H1 (cell line): ENCODE results near the gene BOLA1. TPM values are rescaled to one million over a fixed set of nuclear protein-coding genes. Genes with fewer than 3 reads are reported as not detected.

ENCODE experiments used
- CTCF ChIA-PET: fragments of 300-600 bp; sonication (Branson Sonifier 250); formaldehyde crosslinking; loops from one replicate; lab custom pipeline; 2021; ENCODE audit not compliant: partially characterized antibody; lab: Charles Lee
- POLR2A ChIA-PET: fragments of 300-600 bp; sonication (Branson Sonifier 250); formaldehyde crosslinking; loops from one replicate; lab custom pipeline; 2021; ENCODE audit warnings: inconsistent platforms; ENCODE audit not compliant: partially characterized antibody; lab: Charles Lee
- DNase-seq, 2 experiments: peaks; one replicate each; pipeline versions ENCODE4 v3.0.0 to v3.0.0-alpha.2; 2010 to 2022; ENCODE audit warnings: low spot score in 2 of 2, low read depth in 1 of 2, mixed read lengths in 1 of 2
- FAIRE-seq: peaks from 2 replicates; lab custom pipeline; 2011; peaks lifted over from hg19 to GRCh38; lab: Jason Lieb, UNC
- H2AFZ ChIP-seq: 2 replicates; pipeline ENCODE4 v1.8.1; 2012; ENCODE audit warnings: low read length, inconsistent platforms
- H2AK5ac ChIP-seq: 2 replicates; pipeline ENCODE4 v1.6.1; 2013; ENCODE audit warnings: low read depth, low read length
- H2BK120ac ChIP-seq: replicated peaks from 2 replicates; pipeline ENCODE3; 2013; ENCODE audit warnings: low read depth, low read length, inconsistent platforms
- H2BK12ac ChIP-seq: 2 replicates; pipeline ENCODE4 v1.6.1; 2013; ENCODE audit warnings: low read depth, low read length
- H2BK15ac ChIP-seq: 2 replicates; pipeline ENCODE4 v1.6.1; 2013; ENCODE audit warnings: low read length
- H2BK20ac ChIP-seq: 2 replicates; pipeline ENCODE4 v1.6.1; 2013; ENCODE audit warnings: low read length
- H2BK5ac ChIP-seq: 2 replicates; pipeline ENCODE4 v1.6.1; 2013; ENCODE audit warnings: low read depth, low read length
- H3K14ac ChIP-seq: 2 replicates; pipeline ENCODE4 v1.6.1; 2013; ENCODE audit warnings: inconsistent platforms; ENCODE audit not compliant: insufficient read length
- H3K18ac ChIP-seq: 2 replicates; pipeline ENCODE4 v1.6.1; 2013; ENCODE audit warnings: low read length; ENCODE audit errors: extremely low read depth
- H3K23ac ChIP-seq: 2 replicates; pipeline ENCODE4 v1.6.1; 2013; ENCODE audit warnings: inconsistent platforms; ENCODE audit not compliant: insufficient read length
- H3K23me2 ChIP-seq: 2 replicates; pipeline ENCODE4 v1.6.1; 2013; ENCODE audit warnings: low read depth, low read length
- H3K27ac ChIP-seq: 2 replicates; pipeline ENCODE4 v1.6.1; 2011; ENCODE audit warnings: low read depth, low read length, inconsistent platforms
- H3K27me3 ChIP-seq, 4 experiments: replicated peaks in 1 of 4; 1 replicate in 1 of 4; 2 replicates in 3 of 4; pipeline versions ENCODE4 v1.6.1 to v1.8.1; 2011 to 2013; ENCODE audit warnings: low read length in 3 of 4, mild to moderate bottlenecking in 3 of 4, inconsistent platforms in 2 of 4, mixed read lengths in 2 of 4, moderate library complexity in 1 of 4; ENCODE audit not compliant: control insufficient read depth in 3 of 4, insufficient read depth in 3 of 4; ENCODE audit errors: extremely low read depth in 1 of 4
- H3K36me3 ChIP-seq, 4 experiments: 2 replicates each; pipeline versions ENCODE4 v1.6.1 to v1.8.1; 2011 to 2013; ENCODE audit warnings: mild to moderate bottlenecking in 4 of 4, low read length in 3 of 4, moderate library complexity in 2 of 4, control low read depth in 1 of 4, inconsistent platforms in 1 of 4; ENCODE audit not compliant: insufficient read depth in 4 of 4, control insufficient read depth in 2 of 4
- H3K4ac ChIP-seq: replicated peaks from 2 replicates; pipeline ENCODE3; 2013; ENCODE audit warnings: low read length, low read depth, mixed read lengths, inconsistent platforms; ENCODE audit not compliant: insufficient read length
- H3K4me1 ChIP-seq, 4 experiments: replicated peaks in 1 of 4; 1 replicate in 1 of 4; 2 replicates in 3 of 4; pipeline versions ENCODE4 v1.6.1 to v1.8.1; 2011 to 2013; ENCODE audit warnings: low read length in 3 of 4, inconsistent platforms in 2 of 4, mixed read lengths in 1 of 4; ENCODE audit not compliant: insufficient read depth in 4 of 4, control insufficient read depth in 3 of 4
- H3K4me2 ChIP-seq, 2 experiments: 2 replicates each; pipeline versions ENCODE4 v1.6.1 to v1.8.1; 2011 to 2013; ENCODE audit warnings: low read depth in 2 of 2, low read length in 2 of 2, control low read depth in 1 of 2, inconsistent platforms in 1 of 2, mild to moderate bottlenecking in 1 of 2; ENCODE audit not compliant: insufficient read depth in 1 of 2
- H3K4me3 ChIP-seq, 4 experiments: fragments of 200-600, 300-600 bp in 1 of 4; sonication (generic), shearing (Covaris generic), sonication (Bioruptor Twin) in 1 of 4; 2 replicates each; pipeline versions ENCODE4 v1.5.1 to v1.8.1; 2011 to 2016; ENCODE audit warnings: low read length in 4 of 4, low read depth in 3 of 4, control low read depth in 2 of 4, inconsistent platforms in 2 of 4, mild to moderate bottlenecking in 2 of 4, mixed read lengths in 1 of 4, moderate library complexity in 1 of 4; ENCODE audit not compliant: insufficient read depth in 2 of 4; ENCODE audit errors: extremely low read depth in 1 of 4
- H3K56ac ChIP-seq: replicated peaks from 2 replicates; pipeline ENCODE3; 2013; ENCODE audit warnings: low read depth, mild to moderate bottlenecking, mixed read lengths, low read length, inconsistent platforms; ENCODE audit not compliant: insufficient read length
- H3K79me1 ChIP-seq: 2 replicates; pipeline ENCODE4 v1.6.1; 2013; ENCODE audit warnings: low read depth, low read length, control low read depth
- H3K79me2 ChIP-seq, 2 experiments: 2 replicates each; pipeline versions ENCODE4 v1.6.1 to v1.8.1; 2012 to 2013; ENCODE audit warnings: low read length in 2 of 2, mild to moderate bottlenecking in 2 of 2, inconsistent platforms in 1 of 2; ENCODE audit not compliant: insufficient read depth in 2 of 2, control insufficient read depth in 1 of 2
- H3K9ac ChIP-seq, 4 experiments: replicated peaks in 1 of 4; 1 replicate in 1 of 4; 2 replicates in 3 of 4; pipeline versions ENCODE4 v1.6.1 to v1.8.1; 2011 to 2013; ENCODE audit warnings: low read depth in 3 of 4, low read length in 3 of 4, control low read depth in 2 of 4, mild to moderate bottlenecking in 2 of 4, moderate library complexity in 2 of 4, inconsistent platforms in 1 of 4; ENCODE audit errors: extremely low read depth in 1 of 4
- H3K9me3 ChIP-seq, 2 experiments: 2 replicates each; pipeline versions ENCODE4 v1.6.1 to v1.8.1; 2012 to 2013; ENCODE audit warnings: mild to moderate bottlenecking in 2 of 2, moderate library complexity in 2 of 2, control low read depth in 1 of 2, inconsistent platforms in 1 of 2, low read depth in 1 of 2, low read length in 1 of 2, mixed read lengths in 1 of 2; ENCODE audit not compliant: insufficient read depth in 2 of 2
- H4K20me1 ChIP-seq, 2 experiments: replicated peaks in 1 of 2; 2 replicates each; pipeline versions ENCODE3 to v1.8.1; 2011 to 2013; ENCODE audit warnings: inconsistent platforms in 2 of 2, low read length in 2 of 2, mild to moderate bottlenecking in 1 of 2; ENCODE audit not compliant: insufficient read depth in 2 of 2, control insufficient read depth in 1 of 2
- H4K5ac ChIP-seq: 2 replicates; pipeline ENCODE4 v1.6.1; 2013; ENCODE audit warnings: low read length, low read depth, mixed read lengths, inconsistent platforms; ENCODE audit not compliant: insufficient read length
- H4K8ac ChIP-seq: 2 replicates; pipeline ENCODE4 v1.8.0; 2013; ENCODE audit warnings: mild to moderate bottlenecking, moderate library complexity, low read length, inconsistent platforms; ENCODE audit not compliant: insufficient read depth; ENCODE audit errors: extremely low read depth
- H4K91ac ChIP-seq: replicated peaks from 2 replicates; pipeline ENCODE3; 2013; ENCODE audit warnings: low read length, mixed read lengths, inconsistent platforms; ENCODE audit not compliant: insufficient read length
- WGBS, 2 experiments: shearing (Covaris generic) in 1 of 2; methylation state at CpG; one replicate each; pipeline versions ENCODE4 v1.1.6 to v1.1.7; 2013 to 2015; ENCODE audit warnings: low lambda C conversion rate in 2 of 2, mixed read lengths in 2 of 2, inconsistent platforms in 1 of 2, low coverage in 1 of 2, missing lambda C conversion rate in 1 of 2; ENCODE audit not compliant: insufficient replicate concordance in 2 of 2, insufficient coverage in 1 of 2, insufficient read length in 1 of 2; ENCODE audit errors: extremely low coverage in 1 of 2, missing lambda C conversion rate in 1 of 2; 5-methylcytosine and 5-hydroxymethylcytosine counted together
- polyA plus RNA-seq, 7 experiments: library from polyadenylated mRNA; depleted of rRNA in 3 of 7; stranded (reverse) in 5 of 7; unstranded in 2 of 7; fragments of >200 nt in 5 of 7; fragments of 200-250 nt in 2 of 7; gene quantifications; 1 replicate in 5 of 7; 2 replicates in 1 of 7; 4 replicates in 1 of 7; pipeline versions ENCODE4 v1.2.1 to v1.2.3, GENCODE V29; 2011 to 2013; ENCODE audit warnings: missing spikeins in 2 of 7, mixed read lengths in 2 of 7
- total RNA-seq: library from RNA; stranded (reverse); fragmentation: NEBNext Ultra II Directional; extraction: Animal tissue kit (Norgen Biotek cat#: 25700); gene quantifications from 2 replicates; pipeline ENCODE4 v1.2.1, GENCODE V29; 2021

BOLA1 gene
- total and polyA plus RNA-seq, 2 of the 8 experiments (the other 6 are each of a cell fraction or from before 2014, with no cell fraction given), result 8.1 to 15.4 TPM

DNA sequence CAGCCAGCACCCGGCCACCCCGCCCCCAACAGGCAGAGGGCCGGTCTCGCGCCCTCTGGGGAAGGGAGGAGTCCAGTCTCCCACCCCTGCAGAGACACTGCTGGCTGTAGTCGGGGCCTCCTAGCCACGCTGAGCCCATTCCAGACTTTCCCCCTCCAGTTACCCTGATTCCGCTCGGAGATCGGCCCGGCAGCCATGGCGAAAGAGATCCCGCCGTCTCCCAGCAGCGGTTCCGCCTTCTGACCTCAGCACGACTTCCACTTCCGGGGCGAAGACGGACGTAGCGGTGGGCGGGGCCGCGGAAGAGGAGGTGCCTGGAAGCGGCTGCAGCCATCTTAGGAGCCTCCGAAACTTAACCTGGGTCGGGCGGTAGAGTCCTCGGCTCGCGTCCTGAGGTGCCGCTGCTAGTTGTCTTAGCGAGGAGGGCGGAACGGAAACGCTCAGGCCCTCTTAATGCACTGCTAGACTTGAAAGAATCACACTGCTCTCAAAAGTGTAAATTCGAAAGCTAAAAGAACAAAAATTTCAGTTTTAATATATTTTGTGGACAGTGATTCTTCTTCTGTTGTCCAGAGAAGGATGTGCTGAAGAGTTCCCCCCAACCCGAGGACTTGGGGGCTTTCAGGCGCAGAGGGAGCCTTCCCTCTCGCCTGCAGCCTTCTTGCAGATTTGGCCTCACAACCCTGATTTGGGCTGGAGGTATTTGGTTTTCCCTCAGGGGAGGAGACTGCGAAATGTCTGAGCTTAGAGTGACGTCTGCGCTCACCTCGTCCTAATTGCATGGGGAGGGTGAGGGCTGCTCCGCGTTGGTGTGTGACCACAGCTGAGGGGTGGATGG lies 28.4 kb downstream of the BOLA1 start, which contains the start of gene SF3B4:
TSS of gene SF3B4 (minus strand) at position 241 of the 838 bp plus-strand sequence. CDS start at position 197, 44 bp downstream.
- DNase-seq, result peak in 1 of 2 experiments; percentile 92
- WGBS, 2 experiments, result 0% methylated on average over 43 of the region's 47 CpGs; no CpG with 5 or more reads in 1 of the 2 experiments
- H3K4me2 ChIP-seq, result peak within 1 kb of the TSS; percentile 87 to 90
- ChIA-PET CTCF (interaction anchor here (0.7 kb wide), 1 partner anchor 39 kb away, joined by 3 read pairs; no protein-coding TSS in a partner anchor), POLR2A (interaction anchor here (0.8 to 4.3 kb wide), 14 partner anchors 10 to 259 kb away, joined by 3 to 60 read pairs (median 5); partner anchors contain the start of genes BOLA1, MTMR11, OTUD7B and SV2A)
- H2BK12ac ChIP-seq, result peak within 1 kb of the TSS; percentile 44; the same call in 1 of the 2 replicates
- no peaks in the 10 kb centered on the region for H3K27me3 ChIP-seq
- peak within 1 kb of the TSS; percentile 90 for H3K27ac ChIP-seq
- peak within 1 kb of the TSS; percentile 30 for H3K4ac ChIP-seq
- H3K4me1 ChIP-seq, result peaks cover 0 to 8% (median 4%) of the 10 kb centered on the region in 4 experiments; a peak in 4 of 7 replicates
- FAIRE-seq, result peak; percentile 39
- no peak within 1 kb of the TSS for H2BK120ac ChIP-seq
- H3K56ac ChIP-seq, result peak within 1 kb of the TSS; percentile 71
- no peaks in the 10 kb centered on the region for H3K9me3 ChIP-seq
- H3K23ac ChIP-seq, result no peak within 1 kb of the TSS
- peaks cover 8 to 28% of the 10 kb centered on the region in 2 experiments for H3K79me2 ChIP-seq
- peak within 1 kb of the TSS; percentile 18 for H4K91ac ChIP-seq
- H2AK5ac ChIP-seq, result no peak within 1 kb of the TSS
- peak within 1 kb of the TSS; percentile 98 for H4K8ac ChIP-seq
- H3K23me2 ChIP-seq, result peaks cover 5% of the 10 kb centered on the region
- no peak within 1 kb of the TSS for H2BK15ac ChIP-seq
- H3K36me3 ChIP-seq, result peaks cover 19 to 40% (median 36%) of the 10 kb centered on the region in 4 experiments
- H3K9ac ChIP-seq, result peak within 1 kb of the TSS; percentile 81 to 97 (median 90)
- no peaks in the 10 kb centered on the region for H4K20me1 ChIP-seq
- peak within 1 kb of the TSS; percentile 85 to 95 (median 94) for H3K4me3 ChIP-seq
- H3K14ac ChIP-seq, result peak within 1 kb of the TSS; percentile 74
- H3K79me1 ChIP-seq, result peaks cover 5% of the 10 kb centered on the region
- peak within 1 kb of the TSS; percentile 86 for H4K5ac ChIP-seq
- peak within 1 kb of the TSS; percentile 91 for H3K18ac ChIP-seq
- peak within 1 kb of the TSS; percentile 89 for H2BK5ac ChIP-seq
- H2BK20ac ChIP-seq, result no peak within 1 kb of the TSS
- no peak within 1 kb of the TSS; the same call in 1 of the 2 replicates for H2AFZ ChIP-seq
